Stimulated activated CD8-positive, alpha-beta memory T cell treated with anti-CD3 and anti-CD28 coated beads, Interleukin-7, amount 100 ng/mL, for 1 hour (primary cell): ENCODE results near the gene PDE6H.

ENCODE experiments used
- DNase-seq, 2 donors: peaks; one replicate each; pipeline ENCODE4 v3.0.0-alpha.2; 2020; ENCODE audit warnings: low read depth in 2 of 2

PDE6H gene

DNA sequence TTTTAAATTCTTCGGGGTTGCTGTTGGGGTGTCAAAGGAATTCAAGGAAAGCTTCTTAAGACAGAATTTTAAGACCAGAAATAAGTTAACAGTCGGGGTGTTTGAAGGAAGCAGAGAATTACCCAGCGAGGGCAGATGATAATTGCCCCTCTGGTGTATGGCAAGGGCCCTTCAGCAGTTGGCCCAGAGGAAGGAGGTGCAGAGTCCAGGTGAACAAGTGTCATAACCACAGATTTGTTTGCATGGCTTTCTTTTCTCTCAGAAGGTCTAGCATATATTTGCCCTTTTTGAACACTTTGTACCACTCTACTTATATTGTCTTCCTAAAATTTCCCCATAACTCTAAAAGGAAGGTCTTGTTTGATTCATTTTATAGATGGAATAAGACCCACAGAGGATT is 1.8 kb downstream of the PDE6H start:
- no peak for DNase-seq

DNA sequence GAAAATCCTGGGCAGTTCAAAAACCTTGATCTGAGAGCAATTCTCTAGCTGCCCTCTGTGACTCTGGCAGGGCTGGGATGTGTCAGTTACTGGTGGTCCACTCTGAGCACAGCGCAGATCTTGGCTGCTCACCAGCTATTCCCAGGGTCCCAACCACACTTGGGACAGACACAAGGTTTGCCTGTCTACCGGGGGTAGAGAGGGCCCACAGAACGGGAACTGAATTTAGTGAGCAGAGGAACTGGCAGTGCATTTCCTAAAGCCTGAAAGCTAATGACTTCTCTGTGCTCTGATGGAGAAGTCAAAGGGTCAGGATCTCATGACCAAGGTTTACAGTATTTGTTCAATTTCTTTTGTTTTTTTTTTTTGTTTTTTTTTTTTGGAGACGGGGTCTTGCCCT is 2.6 kb downstream of the PDE6H start:
- no peak for DNase-seq

DNA sequence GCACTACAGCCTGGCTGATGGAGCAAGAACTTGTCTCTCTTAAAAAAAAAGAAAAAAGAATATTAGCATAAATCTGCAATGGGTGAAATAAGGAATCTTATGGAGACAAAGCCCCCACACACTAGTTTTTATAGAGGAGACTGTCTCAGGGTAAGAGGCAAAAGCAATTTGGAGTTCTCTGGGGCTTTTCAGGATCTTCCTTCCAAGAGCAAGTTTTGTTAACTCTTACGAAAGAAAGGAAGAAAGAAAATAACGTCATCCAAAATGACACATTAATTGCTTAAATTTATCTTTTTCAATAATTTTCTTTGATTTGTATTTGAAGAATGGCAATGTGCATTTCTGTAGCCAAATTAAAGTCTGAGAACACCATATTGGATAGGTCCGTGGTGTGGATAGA is 3.8 kb downstream of the PDE6H start:
- DNase-seq: no peak

DNA sequence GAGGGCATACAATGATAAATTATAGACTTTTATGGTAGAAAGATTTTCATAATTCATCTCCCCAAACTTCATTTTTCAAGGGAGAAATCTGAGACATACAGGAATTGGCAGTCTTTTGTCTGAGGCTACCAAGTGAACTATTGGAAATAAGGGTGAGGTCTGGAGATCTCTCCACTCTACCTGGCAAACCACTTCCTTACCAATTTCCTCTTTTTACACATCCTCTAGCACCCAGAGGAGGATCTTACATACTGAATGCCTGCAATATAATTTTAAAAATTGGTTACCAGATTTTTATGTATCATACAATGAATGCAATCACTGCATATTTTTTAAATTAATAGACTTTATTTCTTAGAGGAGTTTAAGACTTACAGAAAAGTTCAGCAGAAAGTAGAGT is 6.6 kb downstream of the PDE6H start:
- no peak for DNase-seq

DNA sequence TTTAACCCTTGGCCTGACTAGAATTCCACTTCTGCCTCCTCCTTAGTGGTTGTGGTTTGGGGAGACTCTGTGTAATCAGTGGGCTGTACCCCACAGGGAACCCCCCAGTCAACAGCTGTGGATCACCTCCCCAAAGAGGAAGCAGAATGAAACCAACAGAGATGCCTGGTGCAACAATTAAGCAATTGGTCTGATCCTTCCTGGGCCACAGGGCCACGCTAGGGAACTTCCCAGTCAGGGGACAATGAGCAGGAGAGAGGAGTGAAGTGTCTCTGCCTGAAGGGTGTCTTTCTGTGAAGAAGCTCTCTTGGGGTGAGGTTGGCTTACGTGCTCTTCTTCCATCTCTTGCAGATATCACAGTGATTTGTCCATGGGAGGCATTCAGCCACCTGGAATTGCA is 8.2 kb downstream of the PDE6H start:
- DNase-seq: no peak

DNA sequence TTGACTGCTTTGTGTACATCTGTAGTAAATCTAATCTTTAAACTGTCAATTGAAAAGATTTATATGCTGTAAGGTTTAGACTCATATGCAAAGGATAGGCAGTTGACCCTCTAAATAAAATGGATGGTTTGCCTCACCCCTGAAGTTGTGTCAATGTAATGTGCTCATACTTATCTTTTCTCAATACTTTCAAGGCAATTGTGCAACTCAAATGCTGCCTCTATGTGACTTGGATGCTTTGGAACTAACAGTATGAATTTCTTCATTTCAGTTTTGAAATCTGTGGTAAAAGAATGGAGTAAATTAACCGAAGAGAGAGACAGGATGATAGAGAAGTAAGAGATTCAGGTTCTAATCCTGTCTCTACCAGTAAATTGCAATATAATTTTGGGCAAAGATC is 9.7 kb downstream of the PDE6H start:
- no peak for DNase-seq

DNA sequence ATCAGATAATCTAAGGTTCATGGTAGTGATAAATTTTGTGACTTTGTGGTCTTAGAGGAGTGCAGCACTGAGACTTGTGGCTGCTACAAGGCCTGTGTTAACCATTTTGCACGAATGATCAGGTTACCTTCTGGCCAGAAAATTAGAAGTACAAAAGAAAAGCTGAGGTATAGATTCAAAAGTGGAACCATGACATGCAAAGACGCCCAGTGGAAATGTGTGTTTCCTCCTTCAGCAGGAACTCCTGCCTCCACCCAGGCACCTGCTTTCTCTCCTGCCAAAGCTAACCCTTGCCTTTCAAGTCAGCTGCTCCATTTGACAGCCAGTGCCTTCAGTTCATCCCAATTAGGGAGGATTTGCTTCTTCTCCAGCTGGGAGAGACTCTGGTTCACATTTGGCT is 10.1 kb downstream of the PDE6H start:
- DNase-seq: no peak

DNA sequence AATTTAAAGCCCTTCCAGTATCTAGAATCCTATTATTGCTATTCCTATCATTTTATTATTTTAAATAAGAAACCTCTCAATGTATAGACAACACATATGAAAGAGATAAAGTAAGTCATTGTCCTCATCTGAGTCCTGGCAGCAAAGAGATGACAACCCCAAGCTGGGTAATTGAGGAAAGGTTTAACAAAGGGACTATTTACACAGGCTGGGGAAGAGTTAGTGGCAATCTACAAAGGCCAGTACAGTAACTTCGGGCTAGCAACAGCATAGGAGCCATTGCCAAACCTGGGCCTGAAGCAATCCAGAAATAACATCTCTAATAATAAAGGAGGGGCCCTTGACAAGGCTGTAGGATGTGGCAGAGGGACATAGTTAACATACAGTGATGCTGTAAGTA is 11.2 kb downstream of the PDE6H start:
- DNase-seq: no peak

DNA sequence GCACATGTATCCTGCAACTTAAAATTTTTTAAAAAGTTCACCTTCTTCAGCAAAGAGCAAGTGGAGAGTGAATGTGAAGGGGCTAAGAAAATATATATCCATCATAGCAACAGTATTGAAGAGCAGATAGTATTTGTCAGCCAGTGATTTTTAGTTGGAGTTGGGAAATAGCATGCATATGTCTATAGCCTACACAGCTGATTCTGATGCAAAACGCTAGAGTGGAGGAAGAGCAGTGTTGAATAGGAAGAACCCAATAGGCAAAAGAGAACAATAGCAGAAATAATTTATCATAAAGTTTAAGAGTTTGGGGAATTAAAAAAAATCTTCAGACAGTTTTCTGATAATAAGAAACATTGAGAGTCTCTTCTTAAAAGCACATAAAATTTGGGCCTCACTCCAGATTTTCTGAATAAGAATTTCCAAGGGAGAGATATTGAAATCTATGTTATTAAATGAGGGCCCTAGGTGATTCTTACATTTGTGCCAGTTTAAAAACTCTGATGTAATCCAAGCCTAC is 12.0 kb downstream of the PDE6H start:
- DNase-seq: no peak

DNA sequence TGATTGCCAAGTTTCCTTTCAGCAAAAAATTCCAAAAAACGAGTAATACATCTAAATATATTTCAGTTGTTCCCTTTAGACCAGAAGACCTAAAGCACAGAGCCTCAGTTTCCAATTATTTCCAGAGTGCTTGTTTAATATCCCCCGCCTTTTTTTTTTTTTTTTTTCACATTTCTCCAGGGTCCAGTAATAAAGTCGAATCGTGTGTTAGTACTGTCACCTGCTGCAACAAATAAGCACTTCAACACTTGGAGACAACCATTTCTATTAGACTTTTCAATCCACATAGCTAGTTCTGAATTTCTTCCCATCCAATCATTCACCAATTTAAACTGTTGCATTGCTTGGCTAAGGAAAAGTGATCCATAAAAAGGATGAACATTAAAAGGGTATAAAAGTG is 13.6 kb downstream of the PDE6H start:
- DNase-seq: no peak

DNA sequence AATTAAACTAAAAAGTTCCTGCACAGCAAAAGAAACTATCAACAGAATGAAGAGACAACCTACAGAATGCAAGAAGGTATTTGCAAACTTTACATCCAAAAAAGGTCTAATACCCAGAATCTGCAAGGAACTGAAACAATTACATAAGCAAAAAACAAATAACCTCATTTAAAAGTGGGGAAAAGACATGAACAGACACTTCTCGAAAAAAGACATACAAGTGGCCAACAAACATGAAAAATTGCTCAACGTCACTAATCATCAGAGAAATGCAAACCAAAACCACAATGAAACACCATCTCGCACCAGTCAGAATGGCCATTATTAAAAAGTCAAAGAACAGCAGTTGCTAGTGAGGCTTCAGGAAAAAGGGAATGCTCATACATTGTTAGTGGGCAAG is 15.2 kb downstream of the PDE6H start:
- no peak for DNase-seq

DNA sequence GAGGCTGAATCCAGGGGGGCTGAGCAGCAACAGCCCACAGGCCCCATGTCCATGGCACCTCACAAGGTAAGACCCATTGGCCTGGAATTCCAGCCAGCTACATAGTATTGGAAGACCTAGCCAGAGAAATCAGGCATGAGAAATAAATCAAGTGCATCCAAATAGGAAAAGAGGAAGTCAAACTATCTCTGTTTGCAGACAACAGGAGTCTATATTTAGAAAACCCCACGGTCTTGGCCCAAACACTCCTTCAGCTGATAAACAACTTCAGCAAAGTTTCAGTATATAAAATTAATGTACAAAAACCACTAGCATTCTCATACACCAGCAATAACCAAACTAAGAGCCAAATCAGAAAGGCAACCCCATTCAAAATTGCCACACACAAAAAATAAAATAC is 16.9 kb downstream of the PDE6H start:
- no peak for DNase-seq

DNA sequence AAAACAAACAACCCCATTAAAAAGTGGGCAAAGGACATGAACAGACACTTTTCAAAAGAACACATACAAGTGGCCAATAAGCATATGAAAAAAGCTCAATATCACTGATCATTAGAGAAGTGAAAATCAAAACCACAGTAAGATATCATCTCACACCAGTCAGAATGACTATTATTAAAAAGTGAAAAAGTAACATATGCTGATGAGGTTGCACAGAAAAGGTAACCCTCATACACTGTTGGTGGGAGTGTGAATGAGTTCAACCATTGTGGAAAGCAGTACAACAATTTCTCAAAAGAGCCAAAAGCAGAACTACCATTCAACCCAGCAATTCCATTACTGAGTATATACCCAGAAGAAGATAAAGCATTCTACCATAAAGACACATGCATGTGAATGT is 18.2 kb downstream of the PDE6H start:
- DNase-seq: no peak

DNA sequence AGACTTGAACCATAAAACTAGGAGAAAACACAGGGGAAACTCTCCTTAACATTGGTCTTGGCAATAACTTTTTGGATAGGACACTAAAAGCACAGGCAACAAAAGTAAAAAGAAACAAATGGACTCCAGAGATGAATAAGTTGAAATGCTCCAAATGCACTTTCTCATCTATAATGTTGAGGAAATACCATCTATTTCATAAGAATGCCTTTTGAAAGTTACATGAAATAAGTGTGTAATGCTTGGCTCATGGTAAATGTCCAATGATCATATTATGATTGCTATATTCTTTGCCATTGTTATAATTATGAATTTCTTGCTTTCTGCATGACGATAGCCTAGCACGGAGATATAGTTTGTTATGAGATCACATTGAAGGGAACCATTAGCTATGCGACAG is 19.8 kb downstream of the PDE6H start:
- no peak for DNase-seq

DNA sequence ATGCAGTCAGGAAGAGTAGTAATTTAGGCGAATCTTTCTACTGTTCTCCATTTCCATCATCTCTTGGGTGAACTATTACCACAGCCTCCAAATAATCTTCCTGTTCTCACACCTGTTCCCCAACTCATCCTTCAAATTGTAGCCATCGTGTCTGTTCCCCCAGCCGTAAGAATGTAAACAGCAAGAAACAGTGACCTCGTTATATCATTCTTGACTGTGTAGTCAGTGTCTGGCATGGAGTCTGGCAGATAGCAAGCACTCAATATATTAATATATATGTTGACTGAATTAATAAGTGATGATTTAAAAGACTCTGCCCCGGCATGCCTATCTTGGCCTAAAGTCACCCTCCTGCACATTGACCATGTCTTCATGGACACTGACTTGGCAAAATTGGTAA is 20.3 kb downstream of the PDE6H start:
- DNase-seq: no peak

DNA sequence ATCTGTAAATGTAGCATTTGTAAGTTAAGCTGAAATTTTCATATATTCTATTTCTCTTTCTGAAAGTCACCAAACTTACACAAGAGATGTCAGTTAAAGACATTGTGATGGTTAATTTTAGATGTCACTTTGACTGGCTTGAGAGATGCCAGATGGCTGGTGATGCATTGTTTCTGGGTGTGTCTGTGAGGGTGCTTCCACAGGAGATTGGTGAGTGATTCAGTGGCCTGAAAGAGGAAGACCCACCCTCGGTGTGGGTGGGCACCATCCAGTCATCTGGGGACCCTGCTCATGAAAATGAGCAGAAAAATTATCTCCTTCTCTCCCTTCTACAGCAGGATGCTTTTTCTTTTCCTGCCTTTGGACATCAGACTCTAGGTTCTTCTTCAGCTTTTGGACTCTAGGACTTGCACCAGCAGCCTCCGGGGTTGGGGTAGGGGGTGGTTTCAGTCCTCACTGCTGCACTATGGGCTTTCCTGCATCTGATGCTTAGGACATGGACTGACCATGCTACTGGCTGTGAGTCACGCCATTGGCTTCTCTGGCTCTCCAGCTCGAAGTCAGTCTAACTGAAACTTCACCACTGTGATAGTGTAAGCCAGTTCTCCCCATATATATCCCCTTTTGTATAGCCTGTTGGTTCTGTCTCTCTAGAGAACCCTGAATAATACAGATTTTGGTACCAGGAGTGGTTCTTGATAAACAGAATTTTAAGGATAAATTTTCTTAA is 20.9 kb downstream of the PDE6H start:
- no peak for DNase-seq

DNA sequence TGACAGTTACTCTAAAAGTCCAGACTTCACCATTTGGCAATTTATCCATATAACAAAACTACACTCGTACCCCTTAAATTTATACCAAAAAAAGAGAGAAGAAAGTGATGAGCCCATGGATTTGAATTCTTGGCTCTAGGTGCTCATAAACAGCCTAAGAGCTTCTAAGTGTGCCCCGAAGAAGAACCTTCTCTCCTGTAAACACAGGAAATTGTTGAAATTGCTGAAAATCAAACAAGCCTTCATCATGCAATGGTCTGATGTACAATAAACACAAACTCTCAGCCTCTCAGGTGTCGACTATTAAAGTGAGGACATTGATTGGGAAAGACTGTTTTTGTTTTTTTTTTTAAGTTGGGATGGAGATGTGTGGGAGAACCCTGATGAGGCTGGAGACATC is 21.8 kb downstream of the PDE6H start:
- DNase-seq: no peak

DNA sequence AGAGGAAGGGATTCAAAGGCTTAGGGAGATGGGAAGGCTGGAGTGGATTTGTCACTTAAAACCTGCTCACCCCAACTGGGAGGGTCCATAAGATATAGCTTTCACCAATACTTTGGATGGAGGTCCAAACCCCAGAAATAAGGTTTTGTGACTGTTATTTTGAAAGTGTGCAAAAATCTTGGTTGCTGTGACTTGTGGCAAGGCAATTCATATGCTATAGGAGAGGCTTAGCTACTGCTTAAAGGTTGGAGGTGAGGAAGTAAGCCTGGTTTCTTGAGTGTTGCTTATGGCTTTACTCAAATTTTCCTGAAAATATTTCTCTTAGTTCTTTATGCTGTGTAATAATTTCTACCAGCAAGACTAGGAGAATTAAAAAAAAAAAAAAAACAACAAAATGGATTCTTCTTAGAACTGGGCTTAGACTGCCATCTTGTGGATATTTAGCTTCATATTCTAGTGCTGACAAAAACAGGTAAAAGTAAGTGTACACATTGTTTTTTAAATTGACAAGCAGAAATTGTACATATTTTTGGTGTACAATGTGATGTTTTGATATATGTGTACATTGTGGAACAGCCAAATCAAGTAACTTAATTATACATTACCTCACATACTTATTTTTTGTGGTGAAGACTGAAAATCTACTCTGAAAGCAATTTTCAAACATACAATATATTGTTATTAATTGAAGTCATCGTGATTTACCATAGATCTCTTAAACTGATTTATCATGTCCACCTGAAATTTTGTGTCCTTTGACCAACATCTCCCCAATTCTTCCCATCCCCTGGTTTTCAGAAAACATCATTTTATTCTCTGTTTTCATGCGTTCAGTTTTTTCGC is 23.0 kb downstream of the PDE6H start:
- DNase-seq: no peak

DNA sequence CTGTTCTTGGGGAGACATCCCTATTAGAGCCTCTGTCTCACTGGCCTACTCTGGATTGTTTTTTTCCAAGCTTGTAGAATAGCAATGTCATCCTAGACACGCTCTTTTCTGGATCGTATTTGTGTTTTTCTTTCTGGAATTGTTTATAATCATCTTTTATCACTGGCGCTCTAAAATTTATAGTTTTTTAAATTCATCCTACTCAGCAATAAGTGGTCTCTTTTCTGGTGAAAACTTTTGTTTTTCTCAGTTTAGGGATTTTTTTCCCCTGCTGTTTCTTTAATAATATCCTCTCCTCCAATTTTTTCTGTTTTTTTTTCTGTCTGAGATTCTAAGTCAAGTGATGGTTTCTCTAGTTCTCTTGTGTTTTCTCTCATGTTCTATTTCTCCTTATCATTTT is 25.2 kb downstream of the PDE6H start:
- DNase-seq: no peak

DNA sequence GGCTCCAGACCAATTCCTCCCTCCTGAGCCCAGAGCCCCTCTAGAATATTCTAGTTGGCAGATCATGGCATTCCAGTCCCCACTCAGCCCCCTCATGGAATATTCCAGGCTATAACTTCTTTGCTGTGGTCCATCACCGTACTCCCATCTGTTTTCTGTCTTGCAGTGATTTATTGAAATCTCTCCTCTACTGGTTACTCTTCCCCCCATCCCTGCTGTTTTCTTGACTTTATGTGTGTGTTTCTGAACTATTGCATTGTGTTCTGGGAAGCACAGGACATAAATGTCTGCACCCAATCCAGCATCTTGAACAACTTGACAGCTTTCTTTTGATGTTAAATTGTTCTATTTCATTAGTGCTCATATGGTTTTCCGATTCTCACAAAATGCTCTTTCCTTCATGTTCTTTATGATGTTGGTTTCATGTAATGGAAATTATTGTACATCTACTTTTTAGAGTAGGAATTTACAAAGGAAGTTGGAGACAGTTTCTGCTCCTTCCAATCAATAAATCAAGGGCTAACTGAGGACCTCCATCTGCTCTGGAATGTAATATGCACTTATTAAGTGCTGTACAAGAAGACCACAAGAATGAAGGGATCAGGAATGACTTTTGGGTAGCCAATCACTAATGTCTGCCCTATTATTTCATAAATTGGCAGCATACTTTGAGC is 26.3 kb downstream of the PDE6H start:
- DNase-seq: no peak

DNA sequence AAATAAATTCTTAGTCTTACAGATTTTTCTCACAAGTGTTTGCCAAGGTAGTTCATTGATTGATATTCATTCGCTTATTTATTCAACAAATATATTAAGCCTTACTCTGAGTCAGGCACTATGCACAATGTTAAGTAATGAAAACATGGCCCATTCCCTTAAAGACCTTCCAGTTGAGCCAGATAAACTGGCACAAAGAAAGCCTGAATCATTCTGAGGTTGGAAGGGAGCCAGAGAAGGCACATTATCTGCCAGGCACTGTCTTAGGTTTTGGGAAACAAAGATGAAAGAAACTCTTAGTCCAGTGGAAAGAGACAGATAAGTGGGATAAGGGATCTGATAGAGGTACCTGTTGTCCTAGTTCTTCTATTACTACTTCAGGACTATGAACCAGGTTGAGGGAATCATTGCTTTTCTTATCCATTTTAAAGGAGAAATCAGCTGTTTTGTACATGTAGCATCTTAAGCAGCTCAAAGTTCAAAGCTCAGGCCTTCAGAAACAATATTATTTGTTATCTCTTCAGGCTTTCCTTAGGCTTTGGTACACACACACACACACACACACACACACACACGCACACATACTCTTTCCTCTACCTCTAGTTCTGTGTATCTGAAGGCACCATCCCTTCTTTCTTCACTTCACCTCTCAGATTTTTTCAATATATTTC is 27.0 kb downstream of the PDE6H start:
- DNase-seq: no peak

DNA sequence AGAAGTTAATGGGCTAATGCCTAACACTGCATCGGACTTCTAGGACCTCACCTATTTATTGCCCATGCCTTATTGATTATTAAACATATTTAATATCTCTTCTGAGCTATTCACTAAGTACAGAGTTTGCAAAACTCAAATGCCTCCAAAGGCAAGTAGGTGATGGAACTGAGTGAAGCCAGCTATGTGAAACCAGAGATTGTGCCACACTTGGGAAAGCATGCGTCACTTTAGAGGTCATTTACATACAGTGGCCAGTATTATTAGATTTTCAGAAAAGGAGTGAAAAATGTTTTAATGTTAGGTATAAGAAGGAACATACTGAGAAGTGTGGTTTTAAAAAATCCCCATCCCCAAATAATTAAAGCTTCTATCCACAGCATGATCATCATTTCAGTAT is 27.7 kb downstream of the PDE6H start:
- DNase-seq: no peak
